DND-41 (cell line): ENCODE results near the gene ATG5.

Experiments
- ATAC-seq: fragments of 200-7000 bp; cut with Tn5 transposase; 3 replicates; pipeline ENCODE4 v1.9.1; 2021; ENCODE audit warnings: low read depth; ENCODE audit not compliant: insufficient read depth
- DNase-seq: peaks from one replicate; pipeline ENCODE4 v3.0.0-alpha.2; 2020
- H2AFZ ChIP-seq: 2 replicates; pipeline ENCODE4 v1.6.0; 2012; ENCODE audit warnings: low read depth, low read length
- H3K27ac ChIP-seq: 2 replicates; pipeline ENCODE4 v1.5.1; 2012; ENCODE audit warnings: low read length, inconsistent platforms
- H3K27me3 ChIP-seq: fragments of 200-600 bp; sonication (generic); 2 replicates; pipeline ENCODE4 v1.6.0; 2012; ENCODE audit warnings: low read length, mild to moderate bottlenecking, inconsistent platforms; ENCODE audit not compliant: insufficient read depth, poor library complexity
- H3K36me3 ChIP-seq: 2 replicates; pipeline ENCODE4 v1.5.1; 2012; ENCODE audit warnings: low read length, inconsistent platforms; ENCODE audit not compliant: insufficient read depth
- H3K4me1 ChIP-seq: 2 replicates; pipeline ENCODE4 v1.5.1; 2012; ENCODE audit warnings: mild to moderate bottlenecking, low read length; ENCODE audit not compliant: insufficient read depth
- H3K4me2 ChIP-seq: 2 replicates; pipeline ENCODE4 v1.6.0; 2012; ENCODE audit warnings: mild to moderate bottlenecking, moderate library complexity, low read length, inconsistent platforms; ENCODE audit not compliant: insufficient read depth
- H3K4me3 ChIP-seq, 2 experiments: fragments of 200-600 bp in 1 of 2; shearing (Covaris generic) in 1 of 2; 2 replicates each; pipeline ENCODE4 v1.5.1; 2012 to 2016; ENCODE audit warnings: inconsistent platforms in 2 of 2, low read length in 2 of 2, mild to moderate bottlenecking in 2 of 2, low read depth in 1 of 2, moderate library complexity in 1 of 2
- H3K79me2 ChIP-seq: 2 replicates; pipeline ENCODE4 v1.6.0; 2012; ENCODE audit warnings: low read length, inconsistent platforms; ENCODE audit not compliant: insufficient read depth
- H3K9ac ChIP-seq: 2 replicates; pipeline ENCODE4 v1.6.0; 2012; ENCODE audit warnings: low read depth, mild to moderate bottlenecking, inconsistent platforms, low read length, moderate library complexity
- H3K9me3 ChIP-seq: 2 replicates; pipeline ENCODE4 v1.5.1; 2012; ENCODE audit warnings: low read length, moderate library complexity, mild to moderate bottlenecking, inconsistent platforms; ENCODE audit not compliant: insufficient read depth, severe bottlenecking
- H4K20me1 ChIP-seq: 2 replicates; pipeline ENCODE4 v1.6.0; 2012; ENCODE audit warnings: low read length; ENCODE audit not compliant: insufficient read depth
- CTCF ChIP-seq: IDR thresholded peaks from 2 replicates; pipeline ENCODE4 v1.5.1; 2012; ENCODE audit warnings: borderline replicate concordance, low read length, moderate library complexity, mild to moderate bottlenecking; ENCODE audit not compliant: poor library complexity, severe bottlenecking; ENCODE audit errors: extremely low read depth
- EZH2 ChIP-seq: IDR thresholded peaks from 3 replicates; pipeline ENCODE4 v1.6.1; 2012; ENCODE audit warnings: borderline replicate concordance, low read depth, mild to moderate bottlenecking, moderate library complexity, low read length, inconsistent platforms; ENCODE audit not compliant: severe bottlenecking

ATG5 gene

GRCh38 chr6:106186172-106186571 is 139.4 kb downstream of the ATG5 start:
- Histone ChIP-seq H3K27ac (no peak overlapping the region), H3K4me1 (peaks cover 17% of the 10 kb centered on the region), H3K27me3 (no peaks in the 10 kb centered on the region), H2AFZ (no peak overlapping the region), H4K20me1 (no peaks in the 10 kb centered on the region), H3K79me2 (no peaks in the 10 kb centered on the region), H3K4me3 (no peak overlapping the region), H3K9ac (no peak overlapping the region), H3K9me3 (no peaks in the 10 kb centered on the region), H3K4me2 (no peak overlapping the region), H3K36me3 (peaks cover 14% of the 10 kb centered on the region)
- DNase-seq (no peak), ATAC-seq (no peak)
- no peak for TF ChIP-seq CTCF
- TF ChIP-seq EZH2, result no peak

GRCh38 chr6:106185615-106186014 is 139.9 kb downstream of the ATG5 start:
- TF ChIP-seq EZH2 (no peak), CTCF (no peak)
- no peak overlapping the region for H3K4me3 ChIP-seq
- H3K4me2 ChIP-seq, result no peak overlapping the region
- no peaks in the 10 kb centered on the region for H3K9me3 ChIP-seq
- no peaks in the 10 kb centered on the region for H3K27me3 ChIP-seq
- DNase-seq (no peak), ATAC-seq (no peak)
- H2AFZ ChIP-seq, result no peak overlapping the region
- no peaks in the 10 kb centered on the region for H4K20me1 ChIP-seq
- peaks cover 17% of the 10 kb centered on the region for H3K4me1 ChIP-seq
- H3K79me2 ChIP-seq, result no peaks in the 10 kb centered on the region
- H3K27ac ChIP-seq, result no peak overlapping the region
- no peak overlapping the region for H3K9ac ChIP-seq
- H3K36me3 ChIP-seq, result peaks cover 14% of the 10 kb centered on the region

GRCh38 chr6:106184629-106185028 is 140.9 kb downstream of the ATG5 start:
- no peak overlapping the region for H3K4me3 ChIP-seq
- peaks cover 22% of the 10 kb centered on the region for H3K4me1 ChIP-seq
- no peaks in the 10 kb centered on the region for H3K9me3 ChIP-seq
- DNase-seq (no peak), ATAC-seq (no peak)
- no peak overlapping the region for H3K9ac ChIP-seq
- H3K36me3 ChIP-seq, result peaks cover 11% of the 10 kb centered on the region
- H4K20me1 ChIP-seq, result no peaks in the 10 kb centered on the region
- no peaks in the 10 kb centered on the region for H3K79me2 ChIP-seq
- H3K4me2 ChIP-seq, result no peak overlapping the region
- no peak overlapping the region for H2AFZ ChIP-seq
- TF ChIP-seq EZH2 (no peak), CTCF (no peak)
- H3K27ac ChIP-seq, result no peak overlapping the region
- H3K27me3 ChIP-seq, result no peaks in the 10 kb centered on the region

GRCh38 chr6:106183430-106183829 is 142.1 kb downstream of the ATG5 start:
- Histone ChIP-seq H3K9me3 (no peaks in the 10 kb centered on the region), H3K79me2 (no peaks in the 10 kb centered on the region), H3K4me3 (no peak overlapping the region), H3K9ac (no peak overlapping the region), H3K27me3 (no peaks in the 10 kb centered on the region), H4K20me1 (no peaks in the 10 kb centered on the region), H3K36me3 (peaks cover 11% of the 10 kb centered on the region), H3K4me2 (no peak overlapping the region), H3K27ac (no peak overlapping the region), H2AFZ (no peak overlapping the region), H3K4me1 (peaks cover 33% of the 10 kb centered on the region)
- no peak for ATAC-seq
- TF ChIP-seq EZH2 (no peak), CTCF (no peak)
- DNase-seq, result no peak
